K562 (cell line): ENCODE results near the gene AURKB. TPM values are rescaled to one million over a fixed set of nuclear protein-coding genes. Genes with fewer than 3 reads are reported as not detected.

ENCODE experiments used
- ATAC-seq: fragments of 200-7000 bp; cut with Tn5 transposase; 3 replicates; pipeline ENCODE4 v1.9.1; 2020; ENCODE audit warnings: moderate library complexity
- BruUV-seq: library from RNA; stranded (reverse); fragments of 400-500 nt; replicated peaks from 2 replicates; lab custom pipeline; 2021; lab: Mats Ljungman, UMichigan
- CTCF ChIA-PET: fragments of 300-600 bp; formaldehyde crosslinking; extraction: SDS; loops from one replicate; lab custom pipeline; 2021; ENCODE audit warnings: low intra/inter-chr PET ratio; lab: Yijun Ruan, JAX
- POLR2A ChIA-PET: fragments of 300-600, 350-650 bp; sonication (Branson Sonifier 250); formaldehyde crosslinking; extraction: SDS; loops from one replicate; lab custom pipeline; 2021; ENCODE audit warnings: antibody characterized with exemption, inconsistent platforms; lab: Yijun Ruan, JAX
- DNase-seq, 4 experiments: peaks; one replicate each; pipeline versions ENCODE4 v3.0.0 to v3.0.0-alpha.2; 2011 to 2018; ENCODE audit warnings: low spot score in 3 of 4, mixed read lengths in 3 of 4; ENCODE audit errors: extremely low read depth in 1 of 4
- FAIRE-seq: peaks from 2 replicates; lab custom pipeline; 2011; peaks lifted over from hg19 to GRCh38; lab: Jason Lieb, UNC
- H2AFZ ChIP-seq: 2 replicates; pipeline ENCODE4 v1.6.0; 2011; ENCODE audit warnings: low read depth, low read length, control low read depth, inconsistent platforms
- H3K27ac ChIP-seq: fragments of 200-600 bp; 3 replicates; pipeline ENCODE4 v1.8.0; 2011; ENCODE audit warnings: low read depth, mild to moderate bottlenecking, control low read depth, inconsistent platforms, low read length, moderate library complexity, mixed read lengths; ENCODE audit errors: extremely low read depth
- H3K27me3 ChIP-seq, 2 experiments: fragments of 300-600 bp in 1 of 2; 2 replicates in 1 of 2; 3 replicates in 1 of 2; pipeline versions ENCODE4 v1.6.0 to v1.8.0; 2011; ENCODE audit warnings: inconsistent platforms in 2 of 2, low read length in 2 of 2, mild to moderate bottlenecking in 1 of 2, mixed read lengths in 1 of 2, moderate library complexity in 1 of 2; ENCODE audit not compliant: control insufficient read depth in 2 of 2, insufficient read depth in 2 of 2
- H3K36me3 ChIP-seq: fragments of 300-600 bp; 3 replicates; pipeline ENCODE4 v1.8.0; 2011; ENCODE audit warnings: mild to moderate bottlenecking, low read length, inconsistent platforms; ENCODE audit not compliant: control insufficient read depth, insufficient read depth
- H3K4me1 ChIP-seq, 2 experiments: fragments of 200-600 bp in 1 of 2; replicated peaks in 1 of 2; 2 replicates in 1 of 2; 3 replicates in 1 of 2; pipeline versions ENCODE4 v1.5.1 to v1.8.0; 2011; ENCODE audit warnings: inconsistent platforms in 2 of 2, low read length in 2 of 2, mild to moderate bottlenecking in 1 of 2, mixed read lengths in 1 of 2, moderate library complexity in 1 of 2; ENCODE audit not compliant: control insufficient read depth in 2 of 2, insufficient read depth in 2 of 2
- H3K4me2 ChIP-seq: 2 replicates; pipeline ENCODE4 v1.6.1; 2011; ENCODE audit warnings: low read length, control low read depth, inconsistent platforms, mixed read lengths; ENCODE audit not compliant: insufficient read depth
- H3K4me3 ChIP-seq: fragments of 200-600 bp; sonication (generic), shearing (Covaris generic); 2 replicates; pipeline ENCODE4 v1.5.1; 2016; ENCODE audit warnings: control low read depth, inconsistent platforms
- H3K79me2 ChIP-seq: fragments of 200-600 bp; 3 replicates; pipeline ENCODE4 v1.8.0; 2011; ENCODE audit warnings: low read length, inconsistent platforms; ENCODE audit not compliant: control insufficient read depth, insufficient read depth
- H3K9ac ChIP-seq, 2 experiments: 2 replicates each; pipeline versions ENCODE4 v1.6.0 to v1.6.1; 2011; ENCODE audit warnings: low read depth in 2 of 2, low read length in 2 of 2, control low read depth in 1 of 2, inconsistent platforms in 1 of 2, mild to moderate bottlenecking in 1 of 2, mixed read lengths in 1 of 2; ENCODE audit not compliant: insufficient read depth in 1 of 2
- H3K9me1 ChIP-seq: one replicate; pipeline ENCODE4 v1.6.0; 2011; ENCODE audit warnings: inconsistent platforms, mild to moderate bottlenecking, low read length, moderate library complexity; ENCODE audit not compliant: control insufficient read depth, insufficient read depth
- H3K9me3 ChIP-seq: replicated peaks from 2 replicates; pipeline ENCODE4 v1.5.1; 2011; ENCODE audit warnings: low read depth, low read length, inconsistent platforms; ENCODE audit not compliant: control insufficient read depth, insufficient read depth
- H4K20me1 ChIP-seq: replicated peaks from 2 replicates; pipeline ENCODE4 v1.6.1; 2011; ENCODE audit warnings: low read length, inconsistent platforms, mixed read lengths; ENCODE audit not compliant: control insufficient read depth, insufficient read depth
- ARID2 ChIP-seq: fragments of 450-650 bp; IDR thresholded peaks from 2 replicates; pipeline ENCODE4 v1.6.1; 2017; ENCODE audit warnings: antibody characterized with exemption, mild to moderate bottlenecking
- ARID4B ChIP-seq: sonication (generic); formaldehyde crosslinking; IDR thresholded peaks from 2 replicates; pipeline ENCODE4 v1.8.0; 2022; ENCODE audit warnings: mild to moderate bottlenecking, missing genetic modification reagents
- CCAR2 ChIP-seq: fragments of 200-400 bp; formaldehyde crosslinking; IDR thresholded peaks from 2 replicates; pipeline ENCODE4 v1.6.1; 2017; ENCODE audit warnings: mild to moderate bottlenecking, low read depth, low read length
- EHMT2 ChIP-seq: fragments of 450-650 bp; IDR thresholded peaks from 2 replicates; pipeline ENCODE4 v1.6.1; 2018; ENCODE audit warnings: antibody characterized with exemption
- EP400 ChIP-seq: fragments of 450-650 bp; IDR thresholded peaks from 2 replicates; pipeline ENCODE4 v1.6.1; 2017; ENCODE audit warnings: antibody characterized with exemption, mild to moderate bottlenecking, moderate library complexity
- GATA2 ChIP-seq: sonication (generic); formaldehyde crosslinking; IDR thresholded peaks from 2 replicates; pipeline ENCODE4 v1.4.0; 2020; ENCODE audit warnings: mild to moderate bottlenecking, missing genetic modification reagents
- HNRNPL ChIP-seq: fragments of 200-400 bp; formaldehyde crosslinking; IDR thresholded peaks from 2 replicates; pipeline ENCODE4 v1.6.1; 2017; ENCODE audit warnings: low read depth, mild to moderate bottlenecking, low read length
- ID3 ChIP-seq, 2 experiments: fragments of 250-450 bp in 1 of 2; fragments of 450-650 bp in 1 of 2; sonication (Bioruptor Pico) in 1 of 2; IDR thresholded peaks; 2 replicates each; pipeline versions ENCODE4 v1.6.1 to v1.8.0; 2016 to 2021; ENCODE audit warnings: mild to moderate bottlenecking in 2 of 2, moderate library complexity in 2 of 2, missing compliant biosample characterization in 1 of 2, missing genetic modification characterization in 1 of 2
- MNT ChIP-seq, 2 experiments: fragments of 450-650 bp; conservative IDR thresholded peaks; 2 replicates each; pipeline ENCODE4 v1.6.1; 2017; ENCODE audit warnings: mild to moderate bottlenecking in 2 of 2, moderate library complexity in 2 of 2
- NRF1 ChIP-seq, 2 experiments: fragments of 450-650 bp; IDR thresholded peaks in 1 of 2; conservative IDR thresholded peaks in 1 of 2; 2 replicates each; pipeline ENCODE4 v1.6.1; 2014; ENCODE audit warnings: mild to moderate bottlenecking in 2 of 2
- PTTG1 ChIP-seq: fragments of 450-650 bp; IDR thresholded peaks from 2 replicates; pipeline ENCODE4 v1.6.1; 2016; ENCODE audit warnings: low read depth, mild to moderate bottlenecking, missing genetic modification characterization, missing compliant biosample characterization
- RCOR1 ChIP-seq, 2 experiments: IDR thresholded peaks; 2 replicates each; pipeline ENCODE4 v1.6.1; 2012; ENCODE audit warnings: low read depth in 2 of 2, low read length in 2 of 2, borderline replicate concordance in 1 of 2, improper control_type of control experiment in 1 of 2
- STAG1 ChIP-seq: sonication (generic); formaldehyde crosslinking; IDR thresholded peaks from 2 replicates; pipeline ENCODE4 v1.5.0; 2020; ENCODE audit warnings: missing genetic modification reagents, borderline replicate concordance
- TBP ChIP-seq: optimal IDR thresholded peaks from 2 replicates; pipeline ENCODE3; 2011; ENCODE audit warnings: low read depth, low read length, improper control_type of control experiment
- TEAD2 ChIP-seq: fragments of 450-650 bp; IDR thresholded peaks from 2 replicates; pipeline ENCODE4 v1.6.1; 2016; ENCODE audit warnings: missing genetic modification characterization, control low read depth, missing compliant biosample characterization
- WGBS: fragments of 100-300 bp; shearing (Covaris generic); methylation state at CpG from one replicate; pipeline ENCODE4 v1.1.6; 2016; ENCODE audit warnings: low coverage, mixed read lengths; ENCODE audit not compliant: insufficient coverage; ENCODE audit errors: missing lambda C conversion rate; 5-methylcytosine and 5-hydroxymethylcytosine counted together
- in situ Hi-C: fragments of 300-500 bp; cut with MboI; formaldehyde crosslinking; loops from 4 replicates; pipeline ENCODE4 v1.15.0; 2018; ENCODE audit warnings: inconsistent platforms, mixed read lengths
- intact Hi-C: fragments of 100-400 bp; cut with micrococcal nuclease; formaldehyde crosslinking; loops from 2 replicates; pipeline ENCODE4 v1.14.2; 2022
- polyA plus RNA-seq, 8 experiments: library from polyadenylated mRNA; depleted of rRNA in 4 of 8; stranded (reverse) in 5 of 8; unstranded in 3 of 8; fragments of >200 nt; fragmentation: Nextera tagmentation in 2 of 8; fragmentation: Illumina TruSeq in 1 of 8; extraction: Ambion mirVana in 2 of 8; extraction: Trizol in 1 of 8; gene quantifications; 2 replicates each; pipeline versions ENCODE4 v1.2.1 to v1.2.3, GENCODE V29; 2011 to 2014; ENCODE audit warnings: inconsistent platforms in 1 of 8, missing spikeins in 1 of 8
- total RNA-seq, 7 experiments: library from RNA; depleted of rRNA in 6 of 7; stranded (reverse); fragments of >200 nt in 6 of 7; fragmentation: Illumina TruSeq in 2 of 7; extraction: Trizol in 2 of 7; gene quantifications; 2 replicates each; pipeline versions ENCODE4 v1.2.1 to v1.2.3, GENCODE V29; 2011 to 2021; ENCODE audit warnings: low replicate concordance in 1 of 7

The AURKB gene
- total and polyA plus RNA-seq, 9 of the 15 experiments (the other 6 are each of a cell fraction or from before 2014, with no cell fraction given): 27.2 to 114 (median 74.8) TPM

- Histone ChIP-seq H3K27me3 (no peaks in the 10 kb centered on the region), H4K20me1 (peaks cover 2% of the 10 kb centered on the region), H3K4me3 (peak overlapping the region; percentile 25), H3K9me1 (no peaks in the 10 kb centered on the region), H2AFZ (peak overlapping the region; percentile 83), H3K9me3 (no peaks in the 10 kb centered on the region), H3K4me2 (peak overlapping the region; percentile 83), H3K9ac (peak overlapping the region; percentile 45 to 48; a peak in 3 of 4 replicates), H3K27ac (peak overlapping the region; percentile 66), H3K36me3 (no peaks in the 10 kb centered on the region), H3K79me2 (peaks cover 18% of the 10 kb centered on the region), H3K4me1 (peaks cover 35 to 36% of the 10 kb centered on the region in 2 experiments)
- ChIA-PET CTCF (no interaction called here), POLR2A (interaction anchor here (0.5 to 3.1 kb wide), 10 partner anchors 10 to 144 kb away, joined by 3 to 30 read pairs (median 4); partner anchors contain the start of gene AURKB)
- intact Hi-C loops: no loop called here
- FAIRE-seq: peak; percentile 100
- ATAC-seq: peak; percentile 76
- no TSS peak for BruUV-seq
- in situ Hi-C loops: no loop called here
- DNase-seq: peak; percentile 75 to 91 (median 82)
- 0% methylated on average over 12 of the region's 12 CpGs for WGBS
- TF ChIP-seq PTTG1 (tag) (no peak), ID3 (CRISPR knock-in tag; IDR thresholded peaks at IDR 0.05) (no peak), ID3 (tag; IDR thresholded peaks at IDR 0.05) (0 out of 2 replicates have a peak, but pooled peaks have one; percentile 30), NRF1 (conservative IDR thresholded peaks at IDR 0.05 in 1 of 2, IDR thresholded peaks at IDR 0.05 in 1 of 2) (peak; percentile 9 to 25; a peak in 2 of 4 replicates), MNT (conservative IDR thresholded peaks at IDR 0.05) (peak; percentile 61 to 66; a peak in 3 of 4 replicates), TEAD2 (no peak), EP400 (peak; percentile 72), GATA2 (peak; percentile 55), TBP (peak; percentile 67), RCOR1 (IDR thresholded peaks at IDR 0.05; ENCODE audit: borderline replicate concordance in 1 of 2, low read depth in 2 of 2, low read length in 2 of 2) (0 out of 4 replicates have a peak, but pooled peaks of 1 of the 2 experiments have one; percentile 38), STAG1 (no peak), HNRNPL (no peak), ARID2 (no peak), CCAR2 (no peak), EHMT2 (peak; percentile 63), ARID4B (no peak)
These were observed 18.1 kb downstream of the AURKB start for GRCh38 chr17:8192070-8192815.
